C4-2B (cell line): Measurements from ENCODE around the gene UNK.

Source experiments
- ZFX ChIP-seq: fragments of 450-650 bp; IDR thresholded peaks from 2 replicates; pipeline ENCODE4 v1.6.1; 2017
- TF ChIP-seq, protein P1 (sequence below): fragments of 450-650 bp; conservative IDR thresholded peaks from 2 replicates; pipeline ENCODE4 v1.5.1; 2017; ENCODE audit warnings: mild to moderate bottlenecking

DNA sequence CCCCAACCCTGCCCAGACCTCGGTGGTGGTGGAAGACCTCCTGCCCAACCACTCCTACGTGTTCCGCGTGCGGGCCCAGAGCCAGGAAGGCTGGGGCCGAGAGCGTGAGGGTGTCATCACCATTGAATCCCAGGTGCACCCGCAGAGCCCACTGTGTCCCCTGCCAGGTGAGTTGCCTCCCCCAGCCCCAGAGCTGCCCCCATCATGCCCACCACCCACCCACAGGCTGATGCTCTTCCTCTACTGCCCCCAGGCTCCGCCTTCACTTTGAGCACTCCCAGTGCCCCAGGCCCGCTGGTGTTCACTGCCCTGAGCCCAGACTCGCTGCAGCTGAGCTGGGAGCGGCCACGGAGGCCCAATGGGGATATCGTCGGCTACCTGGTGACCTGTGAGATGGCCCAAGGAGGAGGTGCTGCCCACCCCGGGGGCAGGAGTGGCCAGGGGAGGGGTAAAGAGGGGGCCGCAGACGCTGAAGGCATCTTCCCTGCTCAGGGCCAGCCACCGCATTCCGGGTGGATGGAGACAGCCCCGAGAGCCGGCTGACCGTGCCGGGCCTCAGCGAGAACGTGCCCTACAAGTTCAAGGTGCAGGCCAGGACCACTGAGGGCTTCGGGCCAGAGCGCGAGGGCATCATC lies 28.0 kb upstream of the UNK start:
- TF ChIP-seq, protein P1, sequence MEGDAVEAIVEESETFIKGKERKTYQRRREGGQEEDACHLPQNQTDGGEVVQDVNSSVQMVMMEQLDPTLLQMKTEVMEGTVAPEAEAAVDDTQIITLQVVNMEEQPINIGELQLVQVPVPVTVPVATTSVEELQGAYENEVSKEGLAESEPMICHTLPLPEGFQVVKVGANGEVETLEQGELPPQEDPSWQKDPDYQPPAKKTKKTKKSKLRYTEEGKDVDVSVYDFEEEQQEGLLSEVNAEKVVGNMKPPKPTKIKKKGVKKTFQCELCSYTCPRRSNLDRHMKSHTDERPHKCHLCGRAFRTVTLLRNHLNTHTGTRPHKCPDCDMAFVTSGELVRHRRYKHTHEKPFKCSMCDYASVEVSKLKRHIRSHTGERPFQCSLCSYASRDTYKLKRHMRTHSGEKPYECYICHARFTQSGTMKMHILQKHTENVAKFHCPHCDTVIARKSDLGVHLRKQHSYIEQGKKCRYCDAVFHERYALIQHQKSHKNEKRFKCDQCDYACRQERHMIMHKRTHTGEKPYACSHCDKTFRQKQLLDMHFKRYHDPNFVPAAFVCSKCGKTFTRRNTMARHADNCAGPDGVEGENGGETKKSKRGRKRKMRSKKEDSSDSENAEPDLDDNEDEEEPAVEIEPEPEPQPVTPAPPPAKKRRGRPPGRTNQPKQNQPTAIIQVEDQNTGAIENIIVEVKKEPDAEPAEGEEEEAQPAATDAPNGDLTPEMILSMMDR: no peak
- TF ChIP-seq ZFX: no peak
